ENCODE data around the gene ZSWIM3.
A peak's percentile ranks its signal among the peaks of the same experiment; 100 is the strongest.
"Not testable (repeated sequence)": the region's sequence is repeated elsewhere in the genome, so short reads cannot be mapped to it uniquely, and the experiment has no call there.

Gene ZSWIM3

GRCh38 chr20:45827030-45827652 lies 30.3 kb upstream of the ZSWIM3 start, which contains the start of gene TNNC2:
Gene TNNC2 (minus strand): TSS chr20:45827312. CDS start chr20:45827248, 64 bp downstream.
- peaks cover 0 to 87% (median 51%) of the 10 kb centered on the region in 4 donors for H3K4me1 ChIP-seq
- DNase-seq, result no peak
- H3K4me3 ChIP-seq, result no peak within 1 kb of the TSS
- H3K9me3 ChIP-seq, result no peaks in the 10 kb centered on the region
- no peak for TF ChIP-seq CTCF (IDR thresholded peaks at IDR 0.05)
- H3K36me3 ChIP-seq, result no peaks in the 10 kb centered on the region
- peak within 1 kb of the TSS; percentile 87 to 97 for H3K27ac ChIP-seq
- intact Hi-C loops (cut with DNase I; ENCODE audit: low total_unique reads), result loop anchor here (10.0 kb wide), 1 partner anchor 138 kb away; no protein-coding TSS in a partner anchor
- no peaks in the 10 kb centered on the region for H3K27me3 ChIP-seq

- no peaks in the 10 kb centered on the region for H3K9me3 ChIP-seq
- no peak for DNase-seq
- no peaks in the 10 kb centered on the region for H3K36me3 ChIP-seq
- H3K27ac ChIP-seq, result peak overlapping the region; percentile 87 to 97
- no peak overlapping the region for H3K4me3 ChIP-seq
- intact Hi-C loops (cut with DNase I; ENCODE audit: low total_unique reads), result loop anchor here (10.0 kb wide), 1 partner anchor 137 kb away; no protein-coding TSS in a partner anchor
- H3K4me1 ChIP-seq, result peaks cover 0 to 87% (median 52%) of the 10 kb centered on the region in 4 donors
- H3K27me3 ChIP-seq, result no peaks in the 10 kb centered on the region
- no peak for TF ChIP-seq CTCF (IDR thresholded peaks at IDR 0.05)
These were observed 29.7 kb upstream of the ZSWIM3 start for GRCh38 chr20:45827712-45828111.

GRCh38 chr20:45828589-45828988 lies 28.8 kb upstream of the ZSWIM3 start:
- H3K4me3 ChIP-seq, result no peak overlapping the region
- H3K27me3 ChIP-seq, result no peaks in the 10 kb centered on the region
- peak overlapping the region; percentile 87 to 97 for H3K27ac ChIP-seq
- no peaks in the 10 kb centered on the region for H3K36me3 ChIP-seq
- H3K9me3 ChIP-seq, result no peaks in the 10 kb centered on the region
- DNase-seq, result peak; percentile 27 to 83
- intact Hi-C loops (cut with DNase I; ENCODE audit: low total_unique reads), result loop anchor here (10.0 kb wide), 1 partner anchor 136 kb away; no protein-coding TSS in a partner anchor
- H3K4me1 ChIP-seq, result peaks cover 0 to 85% (median 51%) of the 10 kb centered on the region in 4 donors
- no peak for TF ChIP-seq CTCF (IDR thresholded peaks at IDR 0.05)

GRCh38 chr20:45829673-45830106 lies 27.7 kb upstream of the ZSWIM3 start:
- not testable (repeated sequence) for H3K36me3 ChIP-seq, DNase-seq, H3K27me3 ChIP-seq, H3K4me3 ChIP-seq, H3K9me3 ChIP-seq
- peaks cover 0 to 77% (median 45%) of the 10 kb centered on the region in 4 donors for H3K4me1 ChIP-seq
- intact Hi-C loops (cut with DNase I; ENCODE audit: low total_unique reads), result loop anchor here (10.0 kb wide), 1 partner anchor 135 kb away; no protein-coding TSS in a partner anchor
- peak overlapping the region; percentile 87 to 97 for H3K27ac ChIP-seq

GRCh38 chr20:45832619-45833018 lies 24.8 kb upstream of the ZSWIM3 start:
- Histone ChIP-seq H3K36me3 (peaks cover 0 to 7% (median 0%) of the 10 kb centered on the region in 3 donors), H3K9me3 (no peaks in the 10 kb centered on the region), H3K4me1 (peaks cover 0 to 75% (median 43%) of the 10 kb centered on the region in 4 donors), H3K27me3 (no peaks in the 10 kb centered on the region), H3K27ac (peak overlapping the region; percentile 93 to 97), H3K4me3 (peak overlapping the region; percentile 72 to 83)
- intact Hi-C loops (cut with DNase I; ENCODE audit: low total_unique reads), result no loop called here
- no peak for DNase-seq
- TF ChIP-seq CTCF (IDR thresholded peaks at IDR 0.05), result no peak
